Measurements from ENCODE around the gene ATG2B. TPM values are rescaled to one million over a fixed set of nuclear protein-coding genes. Genes with fewer than 3 reads are reported as not detected.

Gene ATG2B
- total and polyA plus RNA-seq, 7 donors: 1.8 to 27.1 (median 17.9) TPM

DNA sequence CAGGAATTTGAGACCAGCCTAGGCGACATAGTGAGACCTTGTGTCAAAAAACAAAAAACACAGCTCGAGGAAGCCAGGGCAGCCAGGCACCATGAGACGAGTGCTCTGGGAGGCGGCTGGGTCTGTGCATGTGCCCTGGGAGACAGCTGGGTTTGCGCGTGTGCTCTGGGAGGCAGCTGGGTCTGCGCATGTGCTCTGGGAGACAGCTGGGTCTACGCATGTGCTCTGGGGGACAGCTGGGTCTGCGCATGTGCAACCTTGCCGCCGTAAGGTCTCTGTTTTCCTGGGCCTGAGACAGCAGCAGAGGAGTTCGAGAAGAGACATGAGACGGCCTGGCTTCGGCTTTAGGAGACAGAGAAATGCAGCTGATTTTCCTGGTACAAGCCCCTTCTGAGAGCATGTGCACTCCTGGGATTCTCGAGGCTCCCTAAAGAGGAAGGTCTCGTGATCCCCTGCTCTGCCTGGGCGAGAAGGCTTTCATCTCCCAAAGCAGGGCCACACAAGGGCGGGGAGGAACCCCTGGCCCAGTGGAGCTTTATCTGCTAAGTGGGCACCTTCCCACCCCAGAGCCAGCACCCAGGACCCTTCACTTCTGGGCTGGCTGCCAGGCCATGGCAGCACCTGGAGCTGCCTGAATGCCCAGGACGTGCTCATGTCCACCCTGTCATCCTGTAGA, 110.7 kb downstream of the ATG2B start:
- Histone ChIP-seq H3K36me3 (no peaks in the 10 kb centered on the region), H3K27me3 (no peaks in the 10 kb centered on the region), H3K9me3 (no peaks in the 10 kb centered on the region), H3K27ac (peak overlapping the region; percentile 79 to 90 (median 84)), H3K4me3 (no peak overlapping the region), H3K4me1 (peaks cover 0 to 66% (median 59%) of the 10 kb centered on the region in 4 donors)
- whole genome bisulfite sequencing, 2 donors: 89 to 91% methylated on average over 19 of the region's 19 CpGs
- no peak for TF ChIP-seq POLR2A (IDR thresholded peaks at IDR 0.05)
- TF ChIP-seq EP300 (IDR thresholded peaks at IDR 0.05): no peak
- TF ChIP-seq, protein P1, sequence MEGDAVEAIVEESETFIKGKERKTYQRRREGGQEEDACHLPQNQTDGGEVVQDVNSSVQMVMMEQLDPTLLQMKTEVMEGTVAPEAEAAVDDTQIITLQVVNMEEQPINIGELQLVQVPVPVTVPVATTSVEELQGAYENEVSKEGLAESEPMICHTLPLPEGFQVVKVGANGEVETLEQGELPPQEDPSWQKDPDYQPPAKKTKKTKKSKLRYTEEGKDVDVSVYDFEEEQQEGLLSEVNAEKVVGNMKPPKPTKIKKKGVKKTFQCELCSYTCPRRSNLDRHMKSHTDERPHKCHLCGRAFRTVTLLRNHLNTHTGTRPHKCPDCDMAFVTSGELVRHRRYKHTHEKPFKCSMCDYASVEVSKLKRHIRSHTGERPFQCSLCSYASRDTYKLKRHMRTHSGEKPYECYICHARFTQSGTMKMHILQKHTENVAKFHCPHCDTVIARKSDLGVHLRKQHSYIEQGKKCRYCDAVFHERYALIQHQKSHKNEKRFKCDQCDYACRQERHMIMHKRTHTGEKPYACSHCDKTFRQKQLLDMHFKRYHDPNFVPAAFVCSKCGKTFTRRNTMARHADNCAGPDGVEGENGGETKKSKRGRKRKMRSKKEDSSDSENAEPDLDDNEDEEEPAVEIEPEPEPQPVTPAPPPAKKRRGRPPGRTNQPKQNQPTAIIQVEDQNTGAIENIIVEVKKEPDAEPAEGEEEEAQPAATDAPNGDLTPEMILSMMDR (IDR thresholded peaks at IDR 0.05): no peak
- no peak for TF ChIP-seq POLR2AphosphoS5 (IDR thresholded peaks at IDR 0.05)
- DNase-seq: no peak
- intact Hi-C loops (cut with DNase I): no loop called here

DNA sequence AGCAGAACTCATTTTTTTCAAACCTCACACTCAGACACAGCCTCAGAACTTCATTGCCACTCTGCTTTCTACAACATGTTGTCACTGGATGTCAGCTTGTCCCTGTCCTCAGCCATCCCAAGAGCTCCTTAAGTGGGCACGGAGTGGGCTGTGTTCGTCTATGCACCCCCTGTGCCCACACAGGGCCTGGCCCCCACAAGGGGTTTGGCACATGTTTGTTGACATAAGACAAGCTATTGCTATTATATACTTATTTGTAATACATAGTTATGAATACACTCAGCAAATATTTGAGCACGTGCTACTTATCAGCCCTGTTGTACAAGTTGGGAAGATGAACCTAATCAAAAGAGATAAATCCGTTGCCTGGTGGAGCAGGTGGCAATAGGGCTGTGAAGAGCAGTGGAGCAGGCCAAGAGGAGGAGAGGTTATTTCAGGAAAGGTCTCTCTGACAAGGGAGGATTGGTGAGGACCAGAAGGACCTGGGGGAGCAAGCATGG, 111.4 kb downstream of the ATG2B start:
- Histone ChIP-seq H3K27me3 (no peaks in the 10 kb centered on the region), H3K4me1 (peaks cover 0 to 63% (median 58%) of the 10 kb centered on the region in 4 donors), H3K27ac (peak overlapping the region in 1 of 4 donors; percentile 90), H3K9me3 (no peaks in the 10 kb centered on the region), H3K36me3 (no peaks in the 10 kb centered on the region), H3K4me3 (no peak overlapping the region)
- intact Hi-C loops (cut with DNase I): no loop called here
- DNase-seq: no peak
- 53 to 78% methylated on average over 4 of the region's 4 CpGs for WGBS, 2 donors
- TF ChIP-seq EP300 (IDR thresholded peaks at IDR 0.05) (no peak), POLR2A (IDR thresholded peaks at IDR 0.05) (no peak), POLR2AphosphoS5 (IDR thresholded peaks at IDR 0.05) (no peak)
- TF ChIP-seq, protein P1 (IDR thresholded peaks at IDR 0.05): no peak

- WGBS, 2 donors: 36 to 68% methylated on average over 3 of the region's 3 CpGs
- intact Hi-C loops (cut with DNase I): no loop called here
- TF ChIP-seq POLR2A (IDR thresholded peaks at IDR 0.05): no peak
- no peak for TF ChIP-seq EP300 (IDR thresholded peaks at IDR 0.05)
- TF ChIP-seq, protein P1 (IDR thresholded peaks at IDR 0.05): no peak
- Histone ChIP-seq H3K27ac (no peak overlapping the region), H3K4me1 (peaks cover 0 to 53% (median 47%) of the 10 kb centered on the region in 4 donors), H3K4me3 (no peak overlapping the region), H3K9me3 (no peaks in the 10 kb centered on the region), H3K27me3 (no peaks in the 10 kb centered on the region), H3K36me3 (no peaks in the 10 kb centered on the region)
- DNase-seq: no peak
These were observed 112.7 kb downstream of the ATG2B start for GRCh38 chr14:96250485-96250884.

DNA sequence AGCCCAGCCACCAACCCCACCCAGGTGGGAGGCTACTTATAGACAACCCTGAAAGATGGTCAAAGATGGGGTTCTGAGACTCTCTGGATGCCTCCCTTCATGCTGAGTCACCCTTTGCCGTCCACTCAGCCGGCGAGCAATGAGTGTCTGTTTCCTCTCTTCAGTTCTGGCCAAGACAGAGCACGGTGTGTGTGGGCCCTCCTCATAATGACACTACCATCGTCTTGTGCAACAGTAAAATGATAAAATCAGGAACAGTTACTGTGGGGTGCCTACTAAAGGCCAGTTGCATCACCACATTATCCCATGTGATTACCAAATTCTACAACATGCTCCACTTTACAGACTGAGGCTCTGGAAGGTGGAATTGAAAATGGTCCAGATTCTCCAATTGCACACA, 114.1 kb downstream of the ATG2B start:
- peak; percentile 90 for DNase-seq
- no peaks in the 10 kb centered on the region for H3K36me3 ChIP-seq
- peaks cover 0 to 40% (median 33%) of the 10 kb centered on the region in 4 donors for H3K4me1 ChIP-seq
- H3K4me3 ChIP-seq: no peak overlapping the region
- no peaks in the 10 kb centered on the region for H3K9me3 ChIP-seq
- intact Hi-C loops (cut with DNase I): no loop called here
- no peaks in the 10 kb centered on the region for H3K27me3 ChIP-seq
- peak; percentile 72 to 93 (median 86) for TF ChIP-seq POLR2AphosphoS5 (IDR thresholded peaks at IDR 0.05)
- peak in 3 of 4 donors; percentile 14 to 88 (median 66) for TF ChIP-seq EP300 (IDR thresholded peaks at IDR 0.05)
- TF ChIP-seq POLR2A (IDR thresholded peaks at IDR 0.05): no peak
- WGBS, 2 donors: 50 to 80% methylated on average over 5 of the region's 5 CpGs
- peak overlapping the region; percentile 55 to 71 (median 65) for H3K27ac ChIP-seq

- intact Hi-C loops (cut with DNase I): no loop called here
- peaks cover 0 to 1% (median under 1%) of the 10 kb centered on the region in 4 donors for H3K36me3 ChIP-seq
These were observed 116.1 kb downstream of the ATG2B start for GRCh38 chr14:96247031-96247430.

More at GRCh38 chr14:96247031-96247430, 116.1 kb downstream of the ATG2B start:
- H3K4me3 ChIP-seq: no peak overlapping the region
- H3K27me3 ChIP-seq: no peaks in the 10 kb centered on the region
- TF ChIP-seq EP300 (IDR thresholded peaks at IDR 0.05) (no peak), POLR2A (IDR thresholded peaks at IDR 0.05) (no peak), POLR2AphosphoS5 (IDR thresholded peaks at IDR 0.05) (no peak)
- TF ChIP-seq, protein P1 (IDR thresholded peaks at IDR 0.05): no peak
- 91 to 92% methylated on average over 6 of the region's 6 CpGs for WGBS, 2 donors
- no peaks in the 10 kb centered on the region for H3K9me3 ChIP-seq
- no peak overlapping the region for H3K27ac ChIP-seq
- peaks cover 0 to 20% (median 16%) of the 10 kb centered on the region in 4 donors for H3K4me1 ChIP-seq
- DNase-seq: no peak
